Stimulated activated CD4-positive, alpha-beta T cell treated with anti-CD3 and anti-CD28 coated beads, Interleukin-4, amount 100 ng/mL, for 4 hours (primary cell): ENCODE measurements around the gene CITED1.

Experiments
- DNase-seq, 2 experiments: peaks; one replicate each; pipeline ENCODE4 v3.0.0-alpha.2; 2020

Gene CITED1

DNA sequence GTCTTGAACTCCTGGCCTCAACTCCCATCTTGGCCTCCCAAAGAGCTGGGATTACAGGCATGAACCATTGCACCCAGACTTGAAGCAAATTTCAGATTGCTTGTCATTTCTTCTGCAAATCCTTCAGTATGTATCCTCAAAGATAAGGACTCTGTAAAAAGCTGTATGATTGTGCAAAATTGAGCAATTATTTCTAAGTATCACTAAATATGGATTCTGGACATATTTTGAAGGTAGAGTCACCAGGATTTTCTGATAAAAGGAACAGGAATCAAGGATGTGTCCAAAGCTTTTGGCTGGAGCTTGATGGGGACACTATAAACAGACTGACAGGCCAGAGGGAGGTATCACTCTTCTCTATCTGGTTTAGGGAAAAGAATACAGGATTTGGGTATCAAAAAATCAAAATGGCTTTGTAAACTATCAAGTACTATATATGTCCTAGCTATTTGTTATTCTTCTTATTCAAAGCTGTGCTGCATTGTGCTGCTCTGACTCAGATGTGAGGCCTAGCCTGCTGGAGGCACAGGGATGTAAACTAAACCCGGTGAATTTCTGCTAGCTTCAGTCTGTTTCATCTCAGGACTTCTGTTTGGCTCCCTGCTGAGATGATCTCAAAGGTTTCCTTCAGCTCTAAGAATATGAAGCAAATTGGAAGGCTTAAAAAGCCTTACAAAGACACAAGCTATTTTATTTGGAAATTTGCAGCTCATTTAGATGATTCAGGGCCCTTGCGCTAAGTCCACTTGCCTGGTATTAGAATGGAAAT lies 36.9 kb downstream of the CITED1 start:
- DNase-seq = no peak

DNA sequence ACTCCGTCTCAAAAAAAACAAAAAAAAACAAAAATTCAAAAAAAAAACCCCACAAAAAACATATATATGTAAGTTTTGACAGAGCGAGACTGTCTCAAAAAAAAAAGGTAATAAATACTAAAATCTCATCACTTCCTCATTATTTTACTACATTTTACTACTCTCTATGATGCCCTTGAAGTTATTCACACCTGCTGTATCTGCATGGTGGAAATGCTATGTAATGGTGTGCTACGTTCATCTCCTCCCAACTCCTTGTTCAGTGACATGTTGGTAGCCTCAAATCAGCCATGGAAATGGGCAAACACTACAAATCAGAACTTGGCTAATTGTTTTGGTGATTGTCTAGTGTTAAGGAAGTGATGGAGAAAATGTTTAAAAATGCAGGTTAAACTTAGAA lies 40.5 kb downstream of the CITED1 start:
- no peak for DNase-seq

DNA sequence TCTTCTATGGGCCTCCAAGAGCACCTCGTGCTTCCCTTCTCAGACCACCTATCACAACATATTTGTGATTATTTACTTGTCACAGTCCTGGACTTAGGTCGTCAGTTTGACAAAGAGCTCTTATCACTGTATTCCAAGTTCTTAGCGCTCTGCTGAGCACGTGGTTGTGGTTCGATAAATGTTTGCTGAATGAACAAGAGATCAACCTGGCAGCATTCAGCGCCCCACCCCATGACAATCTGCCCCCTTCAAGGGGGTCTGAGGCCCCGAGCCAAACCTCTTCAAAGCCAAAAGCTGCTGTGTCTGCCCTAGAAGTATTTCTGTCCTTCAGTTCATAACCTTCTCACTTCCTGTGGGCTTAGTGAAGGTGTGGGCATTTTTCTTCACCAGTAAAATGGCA lies 43.6 kb downstream of the CITED1 start:
- no peak for DNase-seq

DNA sequence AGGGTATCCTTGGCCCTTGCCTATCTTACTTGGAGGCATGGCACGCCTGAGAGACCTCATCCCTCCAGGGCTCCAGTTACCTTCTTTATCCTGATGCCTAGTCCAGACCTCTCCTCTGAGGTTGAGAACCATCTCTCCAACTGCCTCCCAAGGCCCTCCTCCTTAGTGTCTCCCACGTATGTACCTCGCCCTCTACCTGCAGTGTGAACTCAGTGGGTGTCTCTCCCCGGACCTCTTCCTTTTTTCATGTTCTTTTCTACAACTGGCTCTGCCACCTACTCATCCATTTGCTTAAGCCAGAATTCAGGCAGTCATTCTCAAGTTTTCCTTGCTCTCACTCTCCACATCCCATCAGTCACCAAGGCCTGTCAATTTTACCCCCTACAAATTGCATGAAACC lies 45.3 kb downstream of the CITED1 start:
- DNase-seq = no peak

DNA sequence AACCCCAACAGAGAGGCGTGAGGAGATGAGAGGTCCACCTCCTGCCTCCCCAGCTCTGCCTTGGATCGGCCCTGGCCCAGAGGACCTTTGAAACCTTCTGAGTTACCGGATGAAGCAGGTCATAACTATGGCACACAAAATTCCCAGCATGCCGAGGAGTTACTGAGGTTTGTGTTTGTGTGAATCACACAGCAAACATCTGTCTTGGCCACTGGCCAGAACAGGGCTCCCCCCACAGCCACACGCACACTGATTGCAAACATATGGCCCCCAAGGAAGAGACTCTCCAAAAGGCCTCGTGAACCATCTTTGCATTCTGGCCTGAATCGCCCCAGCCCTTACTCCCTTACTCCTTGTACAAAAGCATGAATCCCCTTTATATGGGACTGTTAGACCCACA lies 47.5 kb downstream of the CITED1 start:
- no peak for DNase-seq

DNA sequence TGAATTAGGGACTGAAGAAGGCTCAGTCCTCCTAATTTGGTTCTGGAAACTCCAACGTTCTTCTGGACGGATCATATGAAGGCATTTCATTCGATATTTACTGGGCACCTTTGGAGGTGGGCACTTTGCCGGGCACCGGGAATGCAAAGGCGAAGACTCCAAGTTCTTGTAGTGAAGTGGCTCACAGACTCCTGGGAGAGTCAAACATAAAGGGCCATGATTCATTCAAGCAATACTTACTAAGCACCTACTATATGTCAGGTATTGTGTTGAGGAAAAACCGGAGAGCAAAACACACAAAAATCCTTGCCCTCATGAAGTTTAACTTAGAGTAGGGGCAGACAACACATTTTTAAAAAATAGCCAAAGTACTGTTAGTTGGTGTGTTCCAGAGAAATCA lies 49.9 kb downstream of the CITED1 start:
- no peak for DNase-seq

DNA sequence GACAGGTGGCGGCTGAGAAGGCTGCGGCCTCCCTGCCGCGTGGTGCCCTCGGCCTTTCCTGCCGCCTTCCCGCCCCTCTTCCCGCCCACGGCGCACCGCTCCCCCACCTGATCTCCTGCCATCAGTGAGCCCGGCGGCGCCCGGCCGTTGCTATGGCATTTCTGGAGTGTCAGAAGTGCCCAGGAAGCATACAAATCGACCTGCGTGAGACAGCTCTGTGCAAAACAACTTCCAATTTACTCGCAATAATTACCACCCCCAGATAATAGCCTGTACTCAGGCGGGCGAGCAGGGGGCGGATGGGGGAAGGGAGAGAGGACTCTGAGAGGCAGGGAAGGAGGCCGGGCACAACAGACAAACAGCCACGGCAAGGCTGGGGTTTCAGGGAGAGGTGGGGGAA lies 50.3 kb downstream of the CITED1 start:
- no peak for DNase-seq

DNA sequence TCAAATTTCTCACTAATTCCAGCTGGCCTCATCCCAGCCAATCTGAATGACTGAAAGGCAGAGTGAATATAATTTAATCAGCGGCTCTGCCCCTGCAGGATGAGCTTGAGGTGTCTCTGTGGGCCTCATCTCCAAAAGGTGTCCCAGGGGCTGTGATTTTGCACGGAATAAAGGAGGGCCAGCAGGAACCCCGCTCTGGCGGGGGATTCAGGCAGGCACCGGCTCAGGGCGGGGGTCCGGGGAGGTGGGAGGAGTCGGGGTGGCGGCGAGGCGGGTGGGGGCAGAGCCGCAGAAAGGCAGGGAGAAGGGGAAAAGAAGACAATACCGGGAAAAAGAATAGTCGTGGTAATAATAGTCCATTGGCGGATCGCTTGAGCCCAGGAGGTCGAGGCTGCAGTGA lies 50.9 kb downstream of the CITED1 start:
- no peak for DNase-seq

DNA sequence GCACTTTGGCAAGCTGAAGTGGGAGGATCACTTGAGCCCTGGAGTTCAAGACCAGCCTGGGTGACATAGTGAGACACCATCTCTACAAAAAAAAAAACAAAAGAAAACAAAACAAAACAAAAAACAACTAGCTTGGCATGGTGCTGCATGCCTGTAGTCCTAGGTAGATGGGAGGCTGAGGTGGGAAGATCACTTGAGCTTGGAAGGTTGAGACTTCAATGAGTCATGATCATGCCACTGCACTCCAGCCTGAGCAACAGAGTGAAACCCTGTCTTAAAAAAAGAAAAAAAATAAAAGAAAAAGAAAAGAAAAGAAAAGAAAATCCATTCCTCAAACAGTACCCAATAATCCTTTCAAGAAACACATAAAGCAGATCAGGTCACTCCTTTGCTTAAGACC lies 52.0 kb downstream of the CITED1 start:
- no peak for DNase-seq
